Measurements from ENCODE around the gene DUSP5.
"Not testable (repeated sequence)": the region's sequence is repeated elsewhere in the genome, so short reads cannot be mapped to it uniquely, and the experiment has no call there.

DUSP5 gene

GRCh38 chr10:110458266-110458920 lies 39.3 kb upstream of the DUSP5 start:
- no peak for TF ChIP-seq CTCF (IDR thresholded peaks at IDR 0.05; ENCODE audit: low read depth, low read length, missing control alignments)
- no peak for DNase-seq (ENCODE audit: extremely low read depth, low read depth)
- H3K4me3 ChIP-seq (replicated peaks; ENCODE audit: low read depth, low read length), result no peak overlapping the region

DNA sequence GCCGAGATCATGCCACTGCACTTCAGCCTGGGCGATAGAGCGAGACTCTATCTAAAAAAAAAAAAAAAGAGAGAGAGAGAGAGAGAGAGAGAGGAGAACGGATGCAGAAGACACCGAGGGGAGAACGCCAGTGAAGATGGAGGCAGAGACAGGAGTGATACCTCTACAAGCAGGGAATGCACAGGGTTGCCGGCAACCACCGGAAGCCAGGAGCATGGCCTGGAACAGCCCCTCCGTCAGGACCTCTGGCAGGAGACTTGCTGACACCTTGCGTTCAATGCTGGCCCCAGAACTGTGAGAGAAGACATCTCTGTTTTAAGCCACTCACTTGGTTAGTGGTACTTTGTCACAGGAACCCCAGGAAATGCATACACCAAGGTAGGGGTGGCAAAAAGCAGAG lies 38.1 kb upstream of the DUSP5 start:
- DNase-seq (ENCODE audit: extremely low read depth, low read depth), result no peak
- no peak for TF ChIP-seq CTCF (IDR thresholded peaks at IDR 0.05; ENCODE audit: low read depth, low read length, missing control alignments)
- H3K4me3 ChIP-seq (replicated peaks; ENCODE audit: low read depth, low read length), result no peak overlapping the region

DNA sequence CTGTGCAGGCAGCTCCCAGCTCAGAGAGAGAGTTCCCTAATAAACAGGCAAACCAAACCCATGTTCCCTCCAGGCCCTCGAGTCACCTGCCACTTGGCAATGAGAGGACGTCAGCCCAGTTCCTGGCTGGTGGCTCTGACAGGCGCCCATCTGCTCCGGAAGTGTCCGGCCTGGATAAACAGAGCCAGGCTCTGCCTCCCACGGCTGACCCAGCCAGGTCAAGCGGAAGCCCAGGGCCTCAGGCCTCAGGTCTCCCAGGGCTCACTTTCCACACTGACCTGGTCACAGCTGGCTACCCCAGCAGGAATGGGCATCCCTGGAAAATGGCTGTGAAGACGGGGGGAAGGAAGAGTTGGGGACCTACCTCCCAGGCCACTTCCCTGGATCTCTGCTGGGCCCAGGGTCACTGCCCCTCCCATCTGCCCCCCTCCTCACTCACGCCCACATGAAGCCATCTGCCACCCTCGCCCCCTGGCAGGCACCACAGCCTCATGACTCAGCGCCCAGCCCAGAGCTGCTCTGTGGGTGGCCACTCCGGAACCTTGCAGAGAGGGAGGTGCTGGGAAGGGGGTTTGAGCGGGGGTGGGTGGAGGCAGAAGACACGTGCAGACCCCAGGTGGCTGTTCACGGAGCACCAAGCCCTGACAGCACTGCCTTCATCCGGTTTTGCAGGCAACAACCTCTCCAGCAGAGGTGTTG lies 37.4 kb upstream of the DUSP5 start:
- no peak overlapping the region for H3K4me3 ChIP-seq (replicated peaks; ENCODE audit: low read depth, low read length)
- no peak for DNase-seq (ENCODE audit: extremely low read depth, low read depth)
- TF ChIP-seq CTCF (IDR thresholded peaks at IDR 0.05; ENCODE audit: low read depth, low read length, missing control alignments), result no peak

DNA sequence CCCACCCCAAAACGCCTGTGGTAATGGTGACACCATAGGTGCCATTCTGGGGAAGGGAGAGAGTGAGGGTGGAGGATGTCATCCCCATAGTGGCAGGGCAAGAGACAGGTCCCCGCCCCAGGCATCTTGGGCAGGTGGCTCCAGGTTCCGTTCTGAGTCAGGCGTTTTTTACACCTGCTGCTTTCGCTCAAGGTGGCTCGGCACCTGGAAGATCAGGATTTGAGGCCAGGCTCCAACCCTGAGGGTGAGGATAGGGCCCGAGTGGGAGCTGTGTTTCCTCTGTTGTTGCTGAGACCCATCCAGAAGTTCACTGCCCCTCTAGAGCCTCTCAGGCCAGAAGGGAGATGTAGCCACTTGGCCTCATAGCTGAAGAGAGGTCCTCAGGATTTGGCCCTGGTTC lies 36.6 kb upstream of the DUSP5 start:
- DNase-seq (ENCODE audit: extremely low read depth, low read depth), result no peak
- no peak overlapping the region for H3K4me3 ChIP-seq (replicated peaks; ENCODE audit: low read depth, low read length)
- no peak for TF ChIP-seq CTCF (IDR thresholded peaks at IDR 0.05; ENCODE audit: low read depth, low read length, missing control alignments)

DNA sequence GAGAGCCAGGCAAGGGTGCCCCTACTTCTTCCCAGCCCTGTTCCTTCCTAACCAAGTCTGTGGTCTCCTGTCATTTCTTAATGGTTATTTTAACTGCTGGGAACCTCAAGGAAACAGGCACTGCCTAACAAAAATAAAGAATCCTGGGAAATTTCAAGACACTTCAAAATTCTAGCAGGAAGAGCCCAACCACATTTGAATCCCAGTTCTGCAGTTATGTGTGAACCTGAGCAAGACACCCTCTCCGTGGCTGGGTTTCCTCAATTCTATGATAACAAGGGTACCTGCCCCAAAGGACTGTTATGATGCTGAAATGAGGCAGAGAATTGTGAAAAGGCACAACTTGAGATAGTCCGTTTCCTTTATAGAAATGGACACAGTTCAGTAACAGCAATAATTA lies 36.2 kb upstream of the DUSP5 start:
- no peak for DNase-seq (ENCODE audit: extremely low read depth, low read depth)
- H3K4me3 ChIP-seq (replicated peaks; ENCODE audit: low read depth, low read length), result no peak overlapping the region
- no peak for TF ChIP-seq CTCF (IDR thresholded peaks at IDR 0.05; ENCODE audit: low read depth, low read length, missing control alignments)

- no peak for DNase-seq (ENCODE audit: extremely low read depth, low read depth)
- no peak for TF ChIP-seq CTCF (IDR thresholded peaks at IDR 0.05; ENCODE audit: low read depth, low read length, missing control alignments)
- H3K4me3 ChIP-seq (replicated peaks; ENCODE audit: low read depth, low read length), result no peak overlapping the region
These were observed 35.3 kb upstream of the DUSP5 start for GRCh38 chr10:110462166-110463095.

- H3K4me3 ChIP-seq (replicated peaks; ENCODE audit: low read depth, low read length); DNase-seq (ENCODE audit: extremely low read depth, low read depth): not testable (repeated sequence)
These were observed 29.4 kb upstream of the DUSP5 start for GRCh38 chr10:110468258-110468657.

GRCh38 chr10:110470541-110470940 lies 27.2 kb upstream of the DUSP5 start:
- not testable (repeated sequence) for H3K4me3 ChIP-seq (replicated peaks; ENCODE audit: low read depth, low read length); DNase-seq (ENCODE audit: extremely low read depth, low read depth)

All from HFF-Myc (cell line).